22Rv1 (cell line): ENCODE measurements around the gene ZNF438.

Source experiments
- CTCF ChIP-seq: fragments of 450-650 bp; IDR thresholded peaks from 2 replicates; pipeline ENCODE4 v1.5.1; 2017; ENCODE audit warnings: mild to moderate bottlenecking
- ZFX ChIP-seq: fragments of 450-650 bp; IDR thresholded peaks from 2 replicates; pipeline ENCODE4 v1.6.1; 2017; ENCODE audit warnings: antibody characterized with exemption, borderline replicate concordance

GRCh38 chr10:30974773-30975415, 56.8 kb downstream of the ZNF438 start:
- no peak for TF ChIP-seq CTCF
- no peak for TF ChIP-seq ZFX
